Endothelial cell of umbilical vein (primary cell): Measurements from ENCODE around the gene KDM4B. TPM values are rescaled to one million over a fixed set of nuclear protein-coding genes. Genes with fewer than 3 reads are reported as not detected.

Source experiments
- BruUV-seq: library from RNA; stranded (reverse); fragments of 400-500 nt; replicated peaks from 2 replicates; lab custom pipeline; 2021; lab: Mats Ljungman, UMichigan
- CTCF ChIA-PET: fragments of 300-600, 350-600 bp; sonication (Branson Sonifier 250); formaldehyde crosslinking; loops from one replicate; lab custom pipeline; 2021; ENCODE audit warnings: antibody characterized with exemption, inconsistent platforms; lab: Charles Lee
- POLR2A ChIA-PET: fragments of 300-600, 350-600 bp; sonication (Branson Sonifier 250); formaldehyde crosslinking; loops from one replicate; lab custom pipeline; 2021; ENCODE audit warnings: antibody characterized with exemption, inconsistent platforms; lab: Charles Lee
- DNase-seq: peaks from one replicate; pipeline ENCODE4 v3.0.0-alpha.2; 2011; ENCODE audit warnings: low read depth, low spot score
- FAIRE-seq: peaks from 2 replicates; lab custom pipeline; 2011; peaks lifted over from hg19 to GRCh38; lab: Jason Lieb, UNC
- H2AFZ ChIP-seq: 2 replicates; pipeline ENCODE4 v1.6.0; 2012; ENCODE audit warnings: low read depth, low read length, control low read depth, inconsistent platforms
- H3K27ac ChIP-seq: 2 replicates; pipeline ENCODE4 v1.5.1; 2011; ENCODE audit warnings: low read depth, mild to moderate bottlenecking, control low read depth, low read length, moderate library complexity; ENCODE audit not compliant: insufficient read depth
- H3K27me3 ChIP-seq, 2 experiments: 2 replicates each; pipeline versions ENCODE4 v1.6.0 to v1.6.1; 2011; ENCODE audit warnings: low read length in 2 of 2, mixed read lengths in 1 of 2; ENCODE audit not compliant: control insufficient read depth in 2 of 2, insufficient read depth in 2 of 2
- H3K36me3 ChIP-seq, 2 experiments: 2 replicates in 1 of 2; 3 replicates in 1 of 2; pipeline ENCODE4 v1.5.1; 2011; ENCODE audit warnings: low read length in 2 of 2, mild to moderate bottlenecking in 1 of 2, moderate library complexity in 1 of 2; ENCODE audit not compliant: control insufficient read depth in 2 of 2, insufficient read depth in 2 of 2; ENCODE audit errors: extremely low read depth in 1 of 2
- H3K4me1 ChIP-seq: 3 replicates; pipeline ENCODE4 v1.5.1; 2011; ENCODE audit warnings: mild to moderate bottlenecking, low read length; ENCODE audit not compliant: control insufficient read depth, insufficient read depth; ENCODE audit errors: extremely low read depth
- H3K4me2 ChIP-seq: 2 replicates; pipeline ENCODE4 v1.6.1; 2011; ENCODE audit warnings: low read length, control low read depth, mixed read lengths; ENCODE audit not compliant: insufficient read depth
- H3K4me3 ChIP-seq, 3 experiments: fragments of 200-600 bp in 1 of 3; sonication (generic), shearing (Covaris generic) in 1 of 3; replicated peaks in 1 of 3; 2 replicates each; pipeline ENCODE4 v1.5.1; 2011 to 2016; ENCODE audit warnings: control low read depth in 3 of 3, low read length in 3 of 3, mild to moderate bottlenecking in 2 of 3, inconsistent platforms in 1 of 3, low read depth in 1 of 3, moderate library complexity in 1 of 3; ENCODE audit not compliant: insufficient read depth in 1 of 3
- H3K79me2 ChIP-seq: 2 replicates; pipeline ENCODE4 v1.6.0; 2012; ENCODE audit warnings: low read length, inconsistent platforms; ENCODE audit not compliant: control insufficient read depth, insufficient read depth
- H3K9ac ChIP-seq: replicated peaks from 2 replicates; pipeline ENCODE3; 2011; ENCODE audit warnings: low read length, control low read depth; ENCODE audit not compliant: insufficient read depth; ENCODE audit errors: extremely low read depth
- H3K9me1 ChIP-seq: replicated peaks from 3 replicates; pipeline ENCODE4 v1.6.0; 2011; ENCODE audit warnings: mild to moderate bottlenecking, low read length; ENCODE audit not compliant: control insufficient read depth, insufficient read depth; ENCODE audit errors: extremely low read depth
- H3K9me3 ChIP-seq: replicated peaks from 2 replicates; pipeline ENCODE4 v1.5.1; 2012; ENCODE audit warnings: low read length, inconsistent platforms; ENCODE audit not compliant: control insufficient read depth, insufficient read depth
- H4K20me1 ChIP-seq: replicated peaks from 2 replicates; pipeline ENCODE3; 2011; ENCODE audit warnings: mild to moderate bottlenecking, low read length; ENCODE audit not compliant: control insufficient read depth, insufficient read depth; ENCODE audit errors: extremely low read depth
- EZH2 ChIP-seq: IDR thresholded peaks from 2 replicates; pipeline ENCODE4 v1.6.1; 2012; ENCODE audit warnings: borderline replicate concordance, low read depth, mild to moderate bottlenecking, moderate library complexity, low read length, inconsistent platforms; ENCODE audit not compliant: severe bottlenecking
- FOS ChIP-seq: IDR thresholded peaks from 2 replicates; pipeline ENCODE4 v1.6.1; 2011; ENCODE audit warnings: mild to moderate bottlenecking, low read length, moderate library complexity, borderline replicate concordance; ENCODE audit not compliant: insufficient read depth
- GATA2 ChIP-seq: IDR thresholded peaks from 2 replicates; pipeline ENCODE4 v1.7.0; 2011; ENCODE audit warnings: low read depth, mild to moderate bottlenecking, moderate library complexity, mixed read lengths, low read length; ENCODE audit not compliant: insufficient read length, insufficient read depth
- JUN ChIP-seq: IDR thresholded peaks from 2 replicates; pipeline ENCODE4 v1.6.1; 2011; ENCODE audit warnings: borderline replicate concordance, low read depth; ENCODE audit not compliant: insufficient read length, insufficient read depth
- MYC ChIP-seq: IDR thresholded peaks from one replicate; pipeline ENCODE4 v1.6.1; 2011; ENCODE audit warnings: mild to moderate bottlenecking, low read depth, low read length
- POLR2A ChIP-seq: IDR thresholded peaks from 2 replicates; pipeline ENCODE4 v1.6.1; 2012; ENCODE audit warnings: low read depth, mild to moderate bottlenecking, control low read depth, low read length
- POLR2AphosphoS5 ChIP-seq: IDR thresholded peaks from 2 replicates; pipeline ENCODE4 v1.6.1; 2012; ENCODE audit warnings: low read depth, mild to moderate bottlenecking, control low read depth, low read length, moderate library complexity; ENCODE audit not compliant: insufficient read depth
- dilution Hi-C: fragments of 300-500 bp; cut with MboI; formaldehyde crosslinking; loops from one replicate; pipeline ENCODE4 v1.15.0; 2019; ENCODE audit warnings: low sequenced_read_pairs; ENCODE audit not compliant: extremely low pct_ligation_motif_present
- intact Hi-C: fragments of 100-400 bp; cut with micrococcal nuclease; formaldehyde crosslinking; loops from one replicate; pipeline ENCODE4 v1.10.0; 2022
- polyA plus RNA-seq, 4 experiments: library from polyadenylated mRNA; depleted of rRNA in 3 of 4; stranded (reverse) in 3 of 4; unstranded in 1 of 4; fragments of >200 nt; gene quantifications; 2 replicates each; pipeline versions ENCODE4 v1.2.1 to v1.2.3, GENCODE V29; 2011 to 2012; ENCODE audit warnings: missing spikeins in 1 of 4
- total RNA-seq: library from RNA; stranded (reverse); gene quantifications from 2 replicates; pipeline ENCODE4 v1.2.3, GENCODE V29; 2021
- TF ChIP-seq, protein P1 (sequence below): IDR thresholded peaks from 2 replicates; pipeline ENCODE4 v1.6.1; 2011; ENCODE audit not compliant: insufficient read depth, insufficient read length
- TF ChIP-seq, protein P2 (sequence below), 2 donors: IDR thresholded peaks; 1 replicate in 1 of 2; 2 replicates in 1 of 2; pipeline ENCODE4 v1.5.1; 2011; ENCODE audit warnings: low read length in 2 of 2, mild to moderate bottlenecking in 2 of 2, moderate library complexity in 2 of 2, control low read depth in 1 of 2, inconsistent platforms in 1 of 2, low read depth in 1 of 2; ENCODE audit not compliant: insufficient read depth in 1 of 2; ENCODE audit errors: extremely low read depth in 1 of 2

The KDM4B gene
- total and polyA plus RNA-seq, 2 donors (not counting 3 experiments of a cell fraction or from before 2014, with no cell fraction given) = 12.4 to 37.2 TPM

DNA sequence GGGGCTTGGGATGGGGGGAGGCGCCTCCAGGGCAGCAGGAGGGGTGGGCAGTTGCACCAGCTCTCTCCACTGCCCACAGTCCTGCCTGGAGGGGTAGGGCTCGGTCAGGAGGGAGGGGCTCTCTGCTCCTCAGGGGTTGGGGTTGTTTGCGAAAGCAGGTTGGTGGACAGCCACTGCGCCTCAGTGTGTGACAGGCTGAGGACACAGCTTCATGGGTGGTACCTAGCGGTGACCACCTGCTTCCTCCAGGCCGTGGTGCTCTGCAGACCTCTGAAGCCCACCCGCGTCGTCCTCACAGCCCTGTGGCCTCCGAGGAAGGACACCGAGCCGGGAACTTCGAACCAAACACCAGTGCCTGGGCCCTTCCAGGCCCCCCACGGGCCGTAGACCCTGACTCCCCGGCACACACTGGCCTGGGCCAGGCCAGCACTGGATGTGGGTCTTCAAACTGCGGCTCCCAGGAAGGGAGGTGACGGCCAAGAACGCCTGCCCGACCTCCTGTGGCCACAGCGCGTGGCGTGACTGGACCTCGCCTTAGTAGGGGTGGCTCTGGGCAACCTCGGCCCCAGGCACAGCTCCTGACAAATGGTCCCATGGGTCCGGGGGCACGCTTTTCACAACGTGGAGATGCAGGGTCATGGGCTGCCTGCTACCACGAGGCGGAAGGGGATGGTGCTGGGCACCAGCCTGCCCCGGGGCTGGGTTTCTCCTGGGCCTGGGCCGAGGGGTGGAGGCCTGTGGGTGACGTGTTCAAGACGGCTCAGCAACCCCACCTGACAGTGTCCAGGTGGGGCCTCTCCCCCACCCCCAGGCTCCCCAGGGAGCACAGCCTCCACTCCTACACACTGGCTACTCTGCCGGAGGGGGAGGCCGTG, 173.2 kb downstream of the KDM4B start:
- Histone ChIP-seq H2AFZ (no peak overlapping the region), H3K9ac (no peak overlapping the region), H3K9me3 (no peaks in the 10 kb centered on the region), H3K79me2 (no peaks in the 10 kb centered on the region), H3K9me1 (no peaks in the 10 kb centered on the region), H3K27ac (no peak overlapping the region), H3K4me3 (no peak overlapping the region), H3K27me3 (no peaks in the 10 kb centered on the region), H3K36me3 (peaks cover 0 to 35% of the 10 kb centered on the region in 2 experiments), H4K20me1 (no peaks in the 10 kb centered on the region), H3K4me1 (no peaks in the 10 kb centered on the region), H3K4me2 (no peak overlapping the region)
- FAIRE-seq = no peak
- BruUV-seq = no TSS peak
- ChIA-PET POLR2A (no interaction called here), CTCF (no interaction called here)
- dilution Hi-C loops (no loop called here), intact Hi-C loops (no loop called here)
- TF ChIP-seq POLR2A (no peak), MYC (no peak), FOS (no peak), GATA2 (no peak), POLR2AphosphoS5 (no peak), EZH2 (no peak), JUN (no peak)
- TF ChIP-seq, protein P1, sequence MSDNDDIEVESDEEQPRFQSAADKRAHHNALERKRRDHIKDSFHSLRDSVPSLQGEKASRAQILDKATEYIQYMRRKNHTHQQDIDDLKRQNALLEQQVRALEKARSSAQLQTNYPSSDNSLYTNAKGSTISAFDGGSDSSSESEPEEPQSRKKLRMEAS = no peak
- TF ChIP-seq, protein P2, sequence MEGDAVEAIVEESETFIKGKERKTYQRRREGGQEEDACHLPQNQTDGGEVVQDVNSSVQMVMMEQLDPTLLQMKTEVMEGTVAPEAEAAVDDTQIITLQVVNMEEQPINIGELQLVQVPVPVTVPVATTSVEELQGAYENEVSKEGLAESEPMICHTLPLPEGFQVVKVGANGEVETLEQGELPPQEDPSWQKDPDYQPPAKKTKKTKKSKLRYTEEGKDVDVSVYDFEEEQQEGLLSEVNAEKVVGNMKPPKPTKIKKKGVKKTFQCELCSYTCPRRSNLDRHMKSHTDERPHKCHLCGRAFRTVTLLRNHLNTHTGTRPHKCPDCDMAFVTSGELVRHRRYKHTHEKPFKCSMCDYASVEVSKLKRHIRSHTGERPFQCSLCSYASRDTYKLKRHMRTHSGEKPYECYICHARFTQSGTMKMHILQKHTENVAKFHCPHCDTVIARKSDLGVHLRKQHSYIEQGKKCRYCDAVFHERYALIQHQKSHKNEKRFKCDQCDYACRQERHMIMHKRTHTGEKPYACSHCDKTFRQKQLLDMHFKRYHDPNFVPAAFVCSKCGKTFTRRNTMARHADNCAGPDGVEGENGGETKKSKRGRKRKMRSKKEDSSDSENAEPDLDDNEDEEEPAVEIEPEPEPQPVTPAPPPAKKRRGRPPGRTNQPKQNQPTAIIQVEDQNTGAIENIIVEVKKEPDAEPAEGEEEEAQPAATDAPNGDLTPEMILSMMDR (IDR thresholded peaks at IDR 0.05; ENCODE audit: extremely low read depth in 1 of 2, insufficient read depth in 1 of 2, low read depth in 1 of 2, low read length in 2 of 2) = no peak
- no peak for DNase-seq
